ENCODE measurements around the gene PTGS1. TPM values are rescaled to one million over a fixed set of nuclear protein-coding genes. Genes with fewer than 3 reads are reported as not detected.
"Not testable (repeated sequence)": the region's sequence is repeated elsewhere in the genome, so short reads cannot be mapped to it uniquely, and the experiment has no call there.

PTGS1 gene
- polyA plus RNA-seq, result 1 to 10 TPM; 1.8 to 5.4 (median 2.0) TPM

GRCh38 chr9:122370869-122371755 lies at the start of gene PTGS1:
TSS of gene PTGS1 (plus strand) at chr9:122371024. CDS start at chr9:122371085, 61 bp downstream.
- Mint-ChIP-seq H3K4me1 (peaks cover 11 to 14% of the 10 kb centered on the region in 2 donors), H3K27ac (peak within 1 kb of the TSS in 3 of 6 donors; percentile 7 to 63 (median 47)), H3K36me3 (no peaks in the 10 kb centered on the region), H3K9me3 (no peaks in the 10 kb centered on the region), H3K27me3 (ENCODE audit: low read depth in 3 of 3) (peaks cover 4 to 6% (median 5%) of the 10 kb centered on the region in 3 donors), H3K4me3 (peak within 1 kb of the TSS; percentile 74 to 89 (median 88))
- DNase-seq, result peak; percentile 13 to 19 (median 15)

DNA sequence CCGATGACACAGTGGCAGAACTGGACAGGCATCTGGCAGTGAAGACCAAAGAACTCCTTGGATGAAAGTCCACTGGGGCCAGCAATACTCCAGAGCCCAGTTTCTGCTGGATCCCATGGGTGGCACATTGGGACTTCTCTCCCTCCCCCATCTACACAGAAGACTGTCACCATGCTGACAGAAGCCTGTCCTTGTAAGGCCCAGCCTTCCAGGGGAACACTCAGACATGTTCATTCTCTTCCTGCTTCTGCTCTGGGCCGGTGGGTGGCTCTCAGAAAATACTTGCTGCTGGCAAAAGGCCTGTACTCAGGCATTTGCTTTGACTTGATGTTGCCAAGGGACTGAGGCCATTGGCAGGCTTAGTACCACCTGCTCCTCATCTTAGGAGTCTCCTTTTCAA lies 48.3 kb upstream of the PTGS1 start:
- Mint-ChIP-seq H3K9me3 (no peaks in the 10 kb centered on the region), H3K4me3 (no peak overlapping the region), H3K4me1 (no peaks in the 10 kb centered on the region), H3K27ac (no peak overlapping the region), H3K36me3 (peaks cover 15 to 39% (median 24%) of the 10 kb centered on the region in 3 donors), H3K27me3 (ENCODE audit: low read depth in 3 of 3) (no peaks in the 10 kb centered on the region)
- DNase-seq, result no peak

DNA sequence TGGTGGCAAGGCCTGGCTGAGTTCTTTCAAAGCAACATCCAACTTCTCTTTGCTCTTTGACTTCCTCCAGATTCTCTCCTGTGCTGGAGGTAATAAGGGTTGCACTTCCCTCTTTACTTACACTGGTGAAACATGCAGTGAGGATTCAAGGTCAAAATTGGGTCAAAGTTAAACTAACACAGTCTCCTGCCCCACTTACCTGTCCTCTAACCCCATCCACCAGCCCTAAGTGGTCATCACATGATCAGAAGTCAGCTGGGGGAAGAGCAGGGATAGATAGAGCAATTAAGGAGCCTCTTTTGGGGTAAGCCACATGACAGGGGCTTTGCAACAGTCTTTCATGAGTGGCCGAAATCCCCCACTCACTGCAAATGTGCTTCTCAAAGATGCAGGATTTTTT lies 46.2 kb upstream of the PTGS1 start:
- H3K9me3 Mint-ChIP-seq; H3K27me3 Mint-ChIP-seq (ENCODE audit: low read depth in 3 of 3); H3K4me1 Mint-ChIP-seq; DNase-seq; H3K4me3 Mint-ChIP-seq: not testable (repeated sequence)
- Mint-ChIP-seq H3K27ac (peak overlapping the region in 2 of 6 donors; percentile 34 to 40), H3K36me3 (peaks cover 15 to 37% (median 21%) of the 10 kb centered on the region in 3 donors)

DNA sequence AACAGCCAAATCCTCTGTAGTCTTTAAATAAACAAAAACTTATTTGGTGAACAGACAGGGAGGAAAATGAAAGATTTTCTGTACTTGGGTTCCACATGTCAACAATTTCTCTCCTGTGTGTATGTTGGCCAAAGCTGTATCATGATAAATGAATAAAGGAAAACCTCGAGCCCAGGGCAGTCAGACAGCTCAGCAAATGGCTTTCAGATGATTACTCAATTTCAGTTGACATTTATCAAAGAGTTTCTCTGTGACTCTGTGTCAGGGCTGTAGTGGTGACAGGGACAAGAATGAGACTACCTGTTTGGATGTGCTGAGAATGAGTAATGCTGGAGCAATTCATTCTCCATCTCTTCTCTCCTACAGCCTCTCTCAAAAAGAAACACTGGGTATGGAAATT lies 45.7 kb upstream of the PTGS1 start:
- H3K9me3 Mint-ChIP-seq, result no peaks in the 10 kb centered on the region
- peak overlapping the region in 1 of 6 donors; percentile 40 for H3K27ac Mint-ChIP-seq
- peaks cover 15 to 38% (median 21%) of the 10 kb centered on the region in 3 donors for H3K36me3 Mint-ChIP-seq
- no peaks in the 10 kb centered on the region for H3K27me3 Mint-ChIP-seq (ENCODE audit: low read depth in 3 of 3)
- no peaks in the 10 kb centered on the region for H3K4me1 Mint-ChIP-seq
- DNase-seq, result no peak
- H3K4me3 Mint-ChIP-seq, result no peak overlapping the region

DNA sequence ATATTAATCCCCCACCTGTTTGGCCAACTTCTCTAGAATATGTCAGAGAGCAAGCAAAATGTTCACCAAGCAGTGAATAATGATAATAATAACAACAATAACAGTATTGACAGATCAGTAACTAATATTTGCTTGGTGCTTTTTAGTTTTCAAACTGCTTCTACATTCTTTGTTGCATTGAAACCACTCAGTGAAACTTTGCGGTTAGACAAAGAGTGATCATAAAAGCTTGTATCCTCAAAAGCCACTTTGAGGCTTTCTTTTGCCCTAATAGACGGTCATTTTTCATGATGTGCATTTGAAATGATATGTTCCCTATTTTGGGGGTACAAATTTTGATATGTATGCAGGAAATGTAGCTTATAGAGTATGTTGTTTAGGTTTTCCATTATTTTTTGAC lies 43.6 kb upstream of the PTGS1 start:
- Mint-ChIP-seq H3K27me3 (ENCODE audit: low read depth in 3 of 3) (peaks cover 0 to 2% (median 1%) of the 10 kb centered on the region in 3 donors), H3K36me3 (peaks cover 20 to 38% (median 21%) of the 10 kb centered on the region in 3 donors), H3K4me1 (no peaks in the 10 kb centered on the region), H3K9me3 (no peaks in the 10 kb centered on the region), H3K27ac (no peak overlapping the region), H3K4me3 (no peak overlapping the region)
- DNase-seq, result no peak

GRCh38 chr9:122329597-122329996 lies 41.2 kb upstream of the PTGS1 start:
- Mint-ChIP-seq H3K4me3 (no peak overlapping the region), H3K27me3 (ENCODE audit: low read depth in 3 of 3) (peaks cover 0 to 3% (median 2%) of the 10 kb centered on the region in 3 donors)
- DNase-seq, result no peak

DNA sequence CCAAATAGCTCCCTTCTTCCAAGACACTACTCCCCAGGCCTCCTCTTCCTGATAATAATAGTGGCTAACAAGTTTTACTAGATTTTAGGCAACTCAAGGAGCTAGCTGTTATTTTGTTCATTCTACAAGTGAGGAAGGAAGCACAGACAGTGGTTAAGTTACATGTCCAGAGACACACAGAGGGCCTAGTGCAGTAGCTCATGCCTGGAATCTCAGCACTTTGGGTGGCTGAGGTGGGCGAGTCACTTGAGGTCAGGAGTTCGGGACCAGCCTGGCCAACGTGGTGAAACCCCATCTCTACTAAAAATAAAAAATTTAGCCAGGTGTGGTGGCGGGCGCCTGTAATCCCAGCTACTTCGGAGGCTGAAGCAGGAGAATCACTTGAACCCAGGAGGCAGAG lies 40.4 kb upstream of the PTGS1 start:
- H3K27me3 Mint-ChIP-seq (ENCODE audit: low read depth in 3 of 3); DNase-seq; H3K4me1 Mint-ChIP-seq; H3K9me3 Mint-ChIP-seq; H3K27ac Mint-ChIP-seq; H3K4me3 Mint-ChIP-seq: not testable (repeated sequence)
- peaks cover 0 to 12% (median 8%) of the 10 kb centered on the region in 3 donors for H3K36me3 Mint-ChIP-seq

More at GRCh38 chr9:122329597-122329996, 41.2 kb upstream of the PTGS1 start:
- no peaks in the 10 kb centered on the region for H3K4me1 Mint-ChIP-seq
- no peak overlapping the region for H3K27ac Mint-ChIP-seq
- H3K36me3 Mint-ChIP-seq, result peaks cover 2 to 18% (median 13%) of the 10 kb centered on the region in 3 donors
- H3K9me3 Mint-ChIP-seq, result no peaks in the 10 kb centered on the region

- Mint-ChIP-seq H3K4me3 (no peak overlapping the region), H3K4me1 (no peaks in the 10 kb centered on the region), H3K27me3 (ENCODE audit: low read depth in 3 of 3) (peaks cover 0 to 3% (median 2%) of the 10 kb centered on the region in 3 donors), H3K9me3 (no peaks in the 10 kb centered on the region), H3K36me3 (peaks cover 0 to 7% (median 5%) of the 10 kb centered on the region in 3 donors), H3K27ac (no peak overlapping the region)
- no peak for DNase-seq
Measured at GRCh38 chr9:122331523-122331927, 39.3 kb upstream of the PTGS1 start.

DNA sequence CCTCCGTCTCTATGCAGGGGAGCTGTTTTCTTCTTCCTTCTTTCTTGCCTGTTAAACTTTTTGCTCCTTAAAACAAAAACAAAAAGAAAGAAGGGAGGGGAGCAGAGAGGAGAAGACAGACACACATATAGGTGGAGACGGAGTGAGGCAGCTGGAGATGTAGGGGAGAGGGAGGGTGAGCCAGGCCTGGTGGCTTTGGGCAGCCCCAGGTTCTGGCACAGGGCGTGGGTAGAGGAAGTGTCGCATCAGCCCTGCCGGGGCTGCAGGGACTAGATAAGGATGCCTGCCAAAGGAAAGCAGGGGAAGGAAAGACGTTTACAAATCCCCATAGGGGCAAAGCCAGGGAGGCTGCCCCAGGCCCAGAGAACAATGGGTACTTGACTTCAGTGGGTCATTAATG lies 38.7 kb upstream of the PTGS1 start:
- H3K4me3 Mint-ChIP-seq, result no peak overlapping the region
- no peaks in the 10 kb centered on the region for H3K9me3 Mint-ChIP-seq
- no peaks in the 10 kb centered on the region for H3K4me1 Mint-ChIP-seq
- peaks cover 0 to 3% (median 2%) of the 10 kb centered on the region in 3 donors for H3K27me3 Mint-ChIP-seq (ENCODE audit: low read depth in 3 of 3)
- peaks cover 0 to 7% (median 5%) of the 10 kb centered on the region in 3 donors for H3K36me3 Mint-ChIP-seq
- no peak overlapping the region for H3K27ac Mint-ChIP-seq
- no peak for DNase-seq

DNA sequence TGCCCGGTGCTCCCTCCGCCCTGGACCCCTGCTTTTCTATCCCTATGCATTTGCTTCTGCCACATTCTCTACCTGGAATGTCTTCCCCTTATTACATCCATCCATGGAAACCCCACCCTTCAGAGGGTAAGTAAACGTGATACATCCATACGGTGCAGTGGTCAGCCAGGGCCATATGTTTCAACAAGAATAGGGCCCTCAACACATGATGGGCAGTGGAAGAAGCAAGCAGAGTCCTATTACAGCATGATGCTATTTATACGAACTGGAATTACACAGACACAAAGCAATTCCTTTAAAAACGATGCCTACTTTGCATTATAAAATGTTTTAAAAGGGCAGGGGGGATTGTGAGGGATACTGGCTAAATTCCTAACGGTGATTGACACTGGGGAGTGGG lies 38.2 kb upstream of the PTGS1 start:
- no peak for DNase-seq
- H3K27me3 Mint-ChIP-seq (ENCODE audit: low read depth in 3 of 3), result peaks cover 0 to 3% (median 2%) of the 10 kb centered on the region in 3 donors
- no peaks in the 10 kb centered on the region for H3K4me1 Mint-ChIP-seq
- H3K4me3 Mint-ChIP-seq, result no peak overlapping the region
- peaks cover 0 to 7% (median 5%) of the 10 kb centered on the region in 3 donors for H3K36me3 Mint-ChIP-seq
- H3K9me3 Mint-ChIP-seq, result no peaks in the 10 kb centered on the region
- H3K27ac Mint-ChIP-seq, result no peak overlapping the region

DNA sequence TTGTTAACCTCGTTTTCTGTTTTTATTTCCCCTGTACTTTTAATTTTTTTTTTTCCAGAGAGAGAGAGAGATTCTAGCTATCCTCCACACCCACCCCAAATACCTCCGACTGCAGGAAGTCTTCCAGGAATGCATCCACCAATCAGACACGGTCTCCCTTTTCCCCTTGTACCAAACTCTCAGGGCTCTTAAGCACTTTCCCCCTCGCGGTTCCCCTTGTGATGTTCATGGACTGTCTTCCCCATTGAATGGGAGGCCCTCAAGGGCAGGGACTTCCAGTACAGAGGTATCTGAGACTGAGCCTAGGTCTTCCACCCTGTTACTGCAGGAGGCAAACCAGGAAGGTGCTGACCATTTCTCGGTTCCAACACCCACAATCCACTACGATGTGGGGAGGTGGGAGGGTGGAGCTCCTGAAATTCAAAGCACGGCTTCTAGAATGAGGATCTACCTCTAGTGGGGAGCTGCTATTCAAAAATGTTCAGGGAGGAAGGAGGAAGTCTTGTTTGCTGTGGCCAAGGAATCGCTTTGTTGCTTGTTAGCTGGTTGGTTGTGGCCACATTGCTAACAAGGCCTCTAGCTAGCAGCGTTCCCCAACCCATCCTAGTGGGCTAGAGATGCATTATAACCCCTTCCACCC lies 37.5 kb upstream of the PTGS1 start:
- Mint-ChIP-seq H3K27me3 (ENCODE audit: low read depth in 3 of 3) (peaks cover 0 to 3% (median 2%) of the 10 kb centered on the region in 3 donors), H3K27ac (no peak overlapping the region), H3K36me3 (peaks cover 0 to 5% (median 4%) of the 10 kb centered on the region in 3 donors), H3K4me3 (no peak overlapping the region), H3K4me1 (no peaks in the 10 kb centered on the region), H3K9me3 (no peaks in the 10 kb centered on the region)
- no peak for DNase-seq

DNA sequence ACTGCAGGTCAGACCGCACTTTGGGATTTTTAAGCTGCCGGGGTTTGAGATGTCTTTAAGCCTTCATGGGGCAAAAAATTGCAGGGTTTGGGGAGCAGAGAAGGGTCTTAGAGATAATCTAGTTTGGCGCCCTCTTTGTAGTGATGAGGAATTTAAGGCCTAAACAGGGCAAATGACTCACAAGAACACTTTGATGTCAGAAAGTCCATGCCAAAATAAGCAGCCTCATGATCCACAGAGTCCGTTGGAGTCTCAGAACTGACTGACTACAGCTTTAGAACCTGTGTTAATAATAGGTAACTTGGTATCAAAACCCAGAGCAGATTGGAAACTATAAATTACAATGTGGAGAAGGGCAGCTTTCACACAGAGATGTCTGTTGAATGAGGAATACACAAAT lies 35.9 kb upstream of the PTGS1 start:
- H3K9me3 Mint-ChIP-seq, result no peaks in the 10 kb centered on the region
- peaks cover 0 to 5% (median 0%) of the 10 kb centered on the region in 3 donors for H3K36me3 Mint-ChIP-seq
- no peaks in the 10 kb centered on the region for H3K4me1 Mint-ChIP-seq
- H3K4me3 Mint-ChIP-seq, result no peak overlapping the region
- H3K27me3 Mint-ChIP-seq (ENCODE audit: low read depth in 3 of 3), result peaks cover 0 to 3% (median 2%) of the 10 kb centered on the region in 3 donors
- H3K27ac Mint-ChIP-seq, result no peak overlapping the region
- DNase-seq, result no peak

DNA sequence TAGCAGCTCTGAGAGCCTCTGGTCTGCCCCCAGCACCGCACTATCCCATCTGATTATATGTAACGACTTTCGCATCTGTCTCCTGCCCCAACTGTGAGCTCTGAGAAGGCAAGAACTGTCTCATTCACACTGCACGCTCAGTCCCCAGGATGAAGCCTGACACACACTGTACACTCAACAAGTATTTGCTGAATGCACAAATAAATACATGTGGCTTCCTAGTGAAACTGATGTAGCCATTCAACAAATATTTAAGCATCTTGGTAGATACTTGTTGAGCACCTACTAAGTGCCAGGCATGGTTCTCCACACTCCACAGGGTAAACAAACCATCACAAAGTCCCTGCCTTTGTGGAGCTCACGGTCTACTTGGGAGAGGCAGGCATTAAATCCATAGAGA lies 34.6 kb upstream of the PTGS1 start:
- no peak for DNase-seq
- Mint-ChIP-seq H3K4me3 (no peak overlapping the region), H3K27me3 (ENCODE audit: low read depth in 3 of 3) (peaks cover 0 to 3% (median 3%) of the 10 kb centered on the region in 3 donors), H3K4me1 (no peaks in the 10 kb centered on the region), H3K9me3 (no peaks in the 10 kb centered on the region), H3K27ac (no peak overlapping the region), H3K36me3 (peaks cover 0 to 5% (median 0%) of the 10 kb centered on the region in 3 donors)
